K562 (cell line): Measurements from ENCODE around the gene ANO2. TPM values are rescaled to one million over a fixed set of nuclear protein-coding genes. Genes with fewer than 3 reads are reported as not detected.

ENCODE experiments used
- ATAC-seq: fragments of 200-7000 bp; cut with Tn5 transposase; 3 replicates; pipeline ENCODE4 v1.9.1; 2020; ENCODE audit warnings: moderate library complexity
- BruUV-seq: library from RNA; stranded (reverse); fragments of 400-500 nt; replicated peaks from 2 replicates; lab custom pipeline; 2021; lab: Mats Ljungman, UMichigan
- CTCF ChIA-PET: fragments of 300-600 bp; formaldehyde crosslinking; extraction: SDS; loops from one replicate; lab custom pipeline; 2021; ENCODE audit warnings: low intra/inter-chr PET ratio; lab: Yijun Ruan, JAX
- POLR2A ChIA-PET: fragments of 300-600, 350-650 bp; sonication (Branson Sonifier 250); formaldehyde crosslinking; extraction: SDS; loops from one replicate; lab custom pipeline; 2021; ENCODE audit warnings: antibody characterized with exemption, inconsistent platforms; lab: Yijun Ruan, JAX
- DNase-seq, 4 experiments: peaks; one replicate each; pipeline versions ENCODE4 v3.0.0 to v3.0.0-alpha.2; 2011 to 2018; ENCODE audit warnings: low spot score in 3 of 4, mixed read lengths in 3 of 4; ENCODE audit errors: extremely low read depth in 1 of 4
- FAIRE-seq: peaks from 2 replicates; lab custom pipeline; 2011; peaks lifted over from hg19 to GRCh38; lab: Jason Lieb, UNC
- H2AFZ ChIP-seq: 2 replicates; pipeline ENCODE4 v1.6.0; 2011; ENCODE audit warnings: low read depth, low read length, control low read depth, inconsistent platforms
- H3K27ac ChIP-seq: fragments of 200-600 bp; 3 replicates; pipeline ENCODE4 v1.8.0; 2011; ENCODE audit warnings: low read depth, mild to moderate bottlenecking, control low read depth, inconsistent platforms, low read length, moderate library complexity, mixed read lengths; ENCODE audit errors: extremely low read depth
- H3K27me3 ChIP-seq, 2 experiments: fragments of 300-600 bp in 1 of 2; 2 replicates in 1 of 2; 3 replicates in 1 of 2; pipeline versions ENCODE4 v1.6.0 to v1.8.0; 2011; ENCODE audit warnings: inconsistent platforms in 2 of 2, low read length in 2 of 2, mild to moderate bottlenecking in 1 of 2, mixed read lengths in 1 of 2, moderate library complexity in 1 of 2; ENCODE audit not compliant: control insufficient read depth in 2 of 2, insufficient read depth in 2 of 2
- H3K36me3 ChIP-seq: fragments of 300-600 bp; 3 replicates; pipeline ENCODE4 v1.8.0; 2011; ENCODE audit warnings: mild to moderate bottlenecking, low read length, inconsistent platforms; ENCODE audit not compliant: control insufficient read depth, insufficient read depth
- H3K4me1 ChIP-seq, 2 experiments: fragments of 200-600 bp in 1 of 2; replicated peaks in 1 of 2; 2 replicates in 1 of 2; 3 replicates in 1 of 2; pipeline versions ENCODE4 v1.5.1 to v1.8.0; 2011; ENCODE audit warnings: inconsistent platforms in 2 of 2, low read length in 2 of 2, mild to moderate bottlenecking in 1 of 2, mixed read lengths in 1 of 2, moderate library complexity in 1 of 2; ENCODE audit not compliant: control insufficient read depth in 2 of 2, insufficient read depth in 2 of 2
- H3K4me2 ChIP-seq: 2 replicates; pipeline ENCODE4 v1.6.1; 2011; ENCODE audit warnings: low read length, control low read depth, inconsistent platforms, mixed read lengths; ENCODE audit not compliant: insufficient read depth
- H3K4me3 ChIP-seq: fragments of 200-600 bp; sonication (generic), shearing (Covaris generic); 2 replicates; pipeline ENCODE4 v1.5.1; 2016; ENCODE audit warnings: control low read depth, inconsistent platforms
- H3K79me2 ChIP-seq: fragments of 200-600 bp; 3 replicates; pipeline ENCODE4 v1.8.0; 2011; ENCODE audit warnings: low read length, inconsistent platforms; ENCODE audit not compliant: control insufficient read depth, insufficient read depth
- H3K9ac ChIP-seq, 2 experiments: 2 replicates each; pipeline versions ENCODE4 v1.6.0 to v1.6.1; 2011; ENCODE audit warnings: low read depth in 2 of 2, low read length in 2 of 2, control low read depth in 1 of 2, inconsistent platforms in 1 of 2, mild to moderate bottlenecking in 1 of 2, mixed read lengths in 1 of 2; ENCODE audit not compliant: insufficient read depth in 1 of 2
- H3K9me1 ChIP-seq: one replicate; pipeline ENCODE4 v1.6.0; 2011; ENCODE audit warnings: inconsistent platforms, mild to moderate bottlenecking, low read length, moderate library complexity; ENCODE audit not compliant: control insufficient read depth, insufficient read depth
- H3K9me3 ChIP-seq: replicated peaks from 2 replicates; pipeline ENCODE4 v1.5.1; 2011; ENCODE audit warnings: low read depth, low read length, inconsistent platforms; ENCODE audit not compliant: control insufficient read depth, insufficient read depth
- H4K20me1 ChIP-seq: replicated peaks from 2 replicates; pipeline ENCODE4 v1.6.1; 2011; ENCODE audit warnings: low read length, inconsistent platforms, mixed read lengths; ENCODE audit not compliant: control insufficient read depth, insufficient read depth
- COPS2 ChIP-seq: fragments of 450-650 bp; conservative IDR thresholded peaks from 2 replicates; pipeline ENCODE4 v1.6.1; 2016; ENCODE audit warnings: mild to moderate bottlenecking, moderate library complexity
- FOXK1 ChIP-seq: sonication (generic); formaldehyde crosslinking; IDR thresholded peaks from 2 replicates; pipeline ENCODE4 v1.8.0; 2022; ENCODE audit warnings: missing genetic modification reagents, mild to moderate bottlenecking, borderline replicate concordance
- FOXP4 ChIP-seq: sonication (generic); formaldehyde crosslinking; IDR thresholded peaks from 2 replicates; pipeline ENCODE4 v1.8.0; 2022; ENCODE audit warnings: mild to moderate bottlenecking, missing genetic modification reagents, borderline replicate concordance
- ID3 ChIP-seq, 2 experiments: fragments of 250-450 bp in 1 of 2; fragments of 450-650 bp in 1 of 2; sonication (Bioruptor Pico) in 1 of 2; IDR thresholded peaks; 2 replicates each; pipeline versions ENCODE4 v1.6.1 to v1.8.0; 2016 to 2021; ENCODE audit warnings: mild to moderate bottlenecking in 2 of 2, moderate library complexity in 2 of 2, missing compliant biosample characterization in 1 of 2, missing genetic modification characterization in 1 of 2
- KLF16 ChIP-seq: IDR thresholded peaks from 2 replicates; pipeline ENCODE4 v1.6.1; 2016; ENCODE audit warnings: antibody characterized with exemption
- MIER1 ChIP-seq: fragments of 450-650 bp; IDR thresholded peaks from 2 replicates; pipeline ENCODE4 v1.6.1; 2016; ENCODE audit warnings: antibody characterized with exemption, mild to moderate bottlenecking, low read depth
- SUPT5H ChIP-seq: fragments of 450-650 bp; IDR thresholded peaks from 2 replicates; pipeline ENCODE4 v1.6.1; 2016
- TBP ChIP-seq: optimal IDR thresholded peaks from 2 replicates; pipeline ENCODE3; 2011; ENCODE audit warnings: low read depth, low read length, improper control_type of control experiment
- UBTF ChIP-seq, 2 experiments: IDR thresholded peaks; 2 replicates each; pipeline ENCODE4 v1.6.1; 2012; ENCODE audit warnings: improper control_type of control experiment in 2 of 2, low read depth in 2 of 2, low read length in 2 of 2, borderline replicate concordance in 1 of 2
- ZNF274 ChIP-seq: IDR thresholded peaks from 2 replicates; pipeline ENCODE4 v1.6.1; 2011; ENCODE audit warnings: low read depth, mild to moderate bottlenecking, low read length, moderate library complexity, borderline replicate concordance
- ZNF740 ChIP-seq, 3 experiments: fragments of 200-800 bp in 1 of 3; sonication (Bioruptor generic) in 1 of 3; sonication (generic) in 1 of 3; formaldehyde crosslinking in 1 of 3; IDR thresholded peaks; 2 replicates each; pipeline versions ENCODE4 v1.6.1 to v1.8.0; 2016 to 2022; ENCODE audit warnings: mild to moderate bottlenecking in 2 of 3, missing compliant biosample characterization in 2 of 3, missing genetic modification characterization in 2 of 3, missing genetic modification reagents in 1 of 3
- WGBS: fragments of 100-300 bp; shearing (Covaris generic); methylation state at CpG from one replicate; pipeline ENCODE4 v1.1.6; 2016; ENCODE audit warnings: low coverage, mixed read lengths; ENCODE audit not compliant: insufficient coverage; ENCODE audit errors: missing lambda C conversion rate; 5-methylcytosine and 5-hydroxymethylcytosine counted together
- in situ Hi-C: fragments of 300-500 bp; cut with MboI; formaldehyde crosslinking; loops from 4 replicates; pipeline ENCODE4 v1.15.0; 2018; ENCODE audit warnings: inconsistent platforms, mixed read lengths
- intact Hi-C: fragments of 100-400 bp; cut with micrococcal nuclease; formaldehyde crosslinking; loops from 2 replicates; pipeline ENCODE4 v1.14.2; 2022
- polyA plus RNA-seq, 8 experiments: library from polyadenylated mRNA; depleted of rRNA in 4 of 8; stranded (reverse) in 5 of 8; unstranded in 3 of 8; fragments of >200 nt; fragmentation: Nextera tagmentation in 2 of 8; fragmentation: Illumina TruSeq in 1 of 8; extraction: Ambion mirVana in 2 of 8; extraction: Trizol in 1 of 8; gene quantifications; 2 replicates each; pipeline versions ENCODE4 v1.2.1 to v1.2.3, GENCODE V29; 2011 to 2014; ENCODE audit warnings: inconsistent platforms in 1 of 8, missing spikeins in 1 of 8
- total RNA-seq, 7 experiments: library from RNA; depleted of rRNA in 6 of 7; stranded (reverse); fragments of >200 nt in 6 of 7; fragmentation: Illumina TruSeq in 2 of 7; extraction: Trizol in 2 of 7; gene quantifications; 2 replicates each; pipeline versions ENCODE4 v1.2.1 to v1.2.3, GENCODE V29; 2011 to 2021; ENCODE audit warnings: low replicate concordance in 1 of 7

The ANO2 gene
- total and polyA plus RNA-seq, 9 of the 15 experiments (the other 6 are each of a cell fraction or from before 2014, with no cell fraction given) = 0.64 TPM; not detected in 8

DNA sequence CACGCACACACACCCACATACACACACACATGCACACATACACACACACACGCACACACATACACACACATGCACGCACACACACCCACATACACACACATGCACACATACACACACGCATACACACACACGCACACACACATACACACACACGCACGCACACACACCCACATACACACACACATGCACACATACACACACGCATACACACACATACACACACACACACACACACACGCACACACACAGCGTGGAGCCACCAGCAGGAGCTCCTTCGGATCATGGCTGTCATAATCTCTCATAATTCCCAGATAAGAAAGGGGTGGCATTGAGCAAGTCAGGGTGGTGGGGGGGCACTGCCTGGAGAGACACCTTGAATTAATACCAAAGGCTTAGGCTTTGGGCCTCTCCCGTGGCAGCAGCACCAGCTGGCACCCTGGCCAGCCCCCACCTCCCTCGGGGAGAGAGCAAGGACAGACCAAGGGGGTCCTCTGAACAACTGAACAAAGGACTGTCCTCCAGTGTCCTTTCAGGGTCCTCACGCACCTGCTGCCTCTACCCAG lies 21.9 kb downstream of the ANO2 start:
- H3K9ac ChIP-seq = no peak overlapping the region
- ChIA-PET POLR2A (no interaction called here), CTCF (no interaction called here)
- no peak overlapping the region for H3K27ac ChIP-seq
- H3K79me2 ChIP-seq = no peaks in the 10 kb centered on the region
- FAIRE-seq (no peak), ATAC-seq (no peak), DNase-seq (no peak)
- H3K36me3 ChIP-seq = no peaks in the 10 kb centered on the region
- in situ Hi-C loops (no loop called here), intact Hi-C loops (no loop called here)
- TF ChIP-seq ZNF274 = no peak
- TF ChIP-seq FOXP4 = no peak
- no peak for TF ChIP-seq KLF16
- no peak for TF ChIP-seq SUPT5H
- TF ChIP-seq ZNF740 (CRISPR knock-in tag; IDR thresholded peaks at IDR 0.05) = no peak
- TF ChIP-seq ZNF740 (tag; IDR thresholded peaks at IDR 0.05) = no peak
- TF ChIP-seq COPS2 = no peak
- TF ChIP-seq TBP = no peak
- no peak for TF ChIP-seq ID3 (CRISPR knock-in tag; IDR thresholded peaks at IDR 0.05)
- TF ChIP-seq ID3 (tag; IDR thresholded peaks at IDR 0.05) = no peak
- no peak for TF ChIP-seq FOXK1 (CRISPR knock-in tag)
- TF ChIP-seq MIER1 = no peak
- no peak for TF ChIP-seq UBTF (IDR thresholded peaks at IDR 0.05; ENCODE audit: borderline replicate concordance in 1 of 2, low read depth in 2 of 2, low read length in 2 of 2)
- no peaks in the 10 kb centered on the region for H3K4me1 ChIP-seq
- H3K9me1 ChIP-seq = no peaks in the 10 kb centered on the region
- H3K4me2 ChIP-seq = no peak overlapping the region
- peaks cover 4% of the 10 kb centered on the region; the same call in 1 of the 2 replicates for H4K20me1 ChIP-seq
- H3K27me3 ChIP-seq = peaks cover 0 to 28% of the 10 kb centered on the region in 2 experiments; a peak in 4 of 5 replicates
- no peak overlapping the region for H2AFZ ChIP-seq
- no TSS peak for BruUV-seq
- 0% methylated on average over 4 of the region's 14 CpGs for WGBS
- no peak overlapping the region for H3K4me3 ChIP-seq
- no peaks in the 10 kb centered on the region for H3K9me3 ChIP-seq
